GM19463 (cell line): Measurements from ENCODE around the gene TSPAN15.
"Not testable (repeated sequence)": the region's sequence is repeated elsewhere in the genome, so short reads cannot be mapped to it uniquely, and the experiment has no call there.

ENCODE experiments used
- ATAC-seq: cut with Tn5 transposase; IDR thresholded peaks from one replicate; pipeline ENCODE4 v1.9.1; 2021; ENCODE audit warnings: mild to moderate bottlenecking, moderate library complexity; ENCODE audit not compliant: unreplicated experiment

TSPAN15 gene

GRCh38 chr10:69445041-69445440 is 6.2 kb upstream of the TSPAN15 start:
- ATAC-seq: no peak

GRCh38 chr10:69446229-69446628 is 5.0 kb upstream of the TSPAN15 start:
- no peak for ATAC-seq

DNA sequence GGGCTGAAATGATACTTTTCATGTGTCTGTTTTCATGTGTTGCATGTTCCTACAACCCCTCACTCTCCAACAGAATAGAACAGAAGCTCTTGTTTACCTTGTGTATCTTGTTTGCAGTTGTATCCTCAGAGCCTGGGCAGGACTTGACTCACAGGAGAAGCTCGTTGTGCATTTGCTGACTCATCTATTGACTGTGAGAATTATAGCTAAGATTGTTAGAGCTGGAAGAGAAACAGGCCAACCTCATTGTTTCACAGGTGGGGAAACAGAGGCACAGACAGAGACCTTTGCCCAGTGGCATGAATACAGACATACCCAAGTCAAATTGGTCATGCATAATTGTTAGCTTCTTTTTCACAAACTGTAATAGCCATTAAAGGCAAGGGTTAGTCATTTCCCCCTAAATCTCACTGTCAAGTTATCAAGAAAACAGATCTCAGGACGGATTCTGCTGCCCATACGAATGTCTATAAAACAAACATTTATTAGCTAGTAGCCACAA is 4.6 kb upstream of the TSPAN15 start:
- ATAC-seq: no peak

- no peak for ATAC-seq
These were observed 1.4 kb upstream of the TSPAN15 start for GRCh38 chr10:69449841-69450240.

- ATAC-seq: not testable (repeated sequence)
These were observed 870 bp upstream of the TSPAN15 start for GRCh38 chr10:69450395-69450794.

DNA sequence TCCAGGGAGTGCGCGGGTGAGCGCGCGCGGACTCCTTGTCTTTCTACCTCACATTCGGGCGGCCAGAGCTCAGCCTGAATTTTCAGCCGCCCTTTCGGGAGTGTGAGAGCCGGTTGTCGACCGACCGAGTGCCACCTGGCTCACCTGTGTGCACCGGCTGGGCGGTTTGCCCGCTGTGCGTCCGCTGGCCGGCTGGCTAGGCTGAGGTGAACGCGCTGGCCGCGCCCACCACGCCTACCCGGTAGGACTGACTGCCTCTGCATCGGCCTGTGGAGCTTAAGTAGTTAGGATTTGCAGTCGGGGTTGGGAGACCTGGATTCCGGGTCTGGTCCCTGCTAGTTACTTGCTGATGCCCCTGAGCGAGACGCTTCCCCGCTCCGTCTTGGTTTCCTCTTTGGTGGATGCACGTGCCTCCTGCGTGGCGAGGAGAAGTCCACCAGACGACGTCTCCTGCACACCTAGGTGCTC is 553 bp downstream of the TSPAN15 start:
- peak; percentile 11 for ATAC-seq

GRCh38 chr10:69452676-69453415 is 1.6 kb downstream of the TSPAN15 start:
- no peak for ATAC-seq

- ATAC-seq: no peak
These were observed 2.5 kb downstream of the TSPAN15 start for GRCh38 chr10:69453795-69454194.

DNA sequence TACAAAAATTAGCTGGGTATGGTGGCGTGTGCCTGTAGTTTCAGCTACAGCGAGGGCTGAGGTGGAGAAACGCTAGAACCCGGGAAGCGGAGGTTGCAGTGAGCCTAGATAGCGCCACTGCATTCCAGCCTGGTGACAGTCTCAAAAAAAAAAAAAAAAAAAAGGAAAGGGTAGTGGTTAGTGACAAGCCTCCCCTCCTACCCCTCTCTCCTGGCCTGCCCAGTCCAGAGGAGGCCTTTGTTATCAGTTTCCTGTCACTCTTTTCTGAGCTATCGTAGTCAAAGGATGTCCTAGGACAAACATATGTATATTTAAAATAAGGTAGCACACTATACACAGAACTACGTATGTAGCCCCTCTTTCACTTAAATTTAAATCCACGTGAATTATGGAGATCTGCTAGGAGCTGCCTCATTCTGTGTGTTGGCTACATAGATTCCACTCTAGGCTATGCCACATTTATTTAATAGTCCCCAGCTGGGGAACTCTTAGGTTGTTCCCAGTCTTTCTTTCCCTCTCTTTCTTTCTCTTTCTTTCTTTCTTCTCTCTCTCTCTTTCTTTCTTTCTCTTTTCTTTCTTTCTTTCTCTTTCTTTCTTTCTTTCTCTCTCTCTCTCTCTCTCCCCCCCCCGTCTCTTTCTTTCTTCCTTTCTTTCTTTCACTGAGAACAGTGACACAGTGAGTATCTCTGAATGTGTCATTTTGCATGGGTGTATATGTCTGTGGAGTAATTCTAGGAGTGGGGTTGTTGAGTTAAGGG is 3.9 kb downstream of the TSPAN15 start:
- ATAC-seq: no peak

GRCh38 chr10:69456880-69457693 is 5.8 kb downstream of the TSPAN15 start:
- ATAC-seq: no peak

GRCh38 chr10:69457771-69458237 is 6.5 kb downstream of the TSPAN15 start:
- ATAC-seq: no peak

DNA sequence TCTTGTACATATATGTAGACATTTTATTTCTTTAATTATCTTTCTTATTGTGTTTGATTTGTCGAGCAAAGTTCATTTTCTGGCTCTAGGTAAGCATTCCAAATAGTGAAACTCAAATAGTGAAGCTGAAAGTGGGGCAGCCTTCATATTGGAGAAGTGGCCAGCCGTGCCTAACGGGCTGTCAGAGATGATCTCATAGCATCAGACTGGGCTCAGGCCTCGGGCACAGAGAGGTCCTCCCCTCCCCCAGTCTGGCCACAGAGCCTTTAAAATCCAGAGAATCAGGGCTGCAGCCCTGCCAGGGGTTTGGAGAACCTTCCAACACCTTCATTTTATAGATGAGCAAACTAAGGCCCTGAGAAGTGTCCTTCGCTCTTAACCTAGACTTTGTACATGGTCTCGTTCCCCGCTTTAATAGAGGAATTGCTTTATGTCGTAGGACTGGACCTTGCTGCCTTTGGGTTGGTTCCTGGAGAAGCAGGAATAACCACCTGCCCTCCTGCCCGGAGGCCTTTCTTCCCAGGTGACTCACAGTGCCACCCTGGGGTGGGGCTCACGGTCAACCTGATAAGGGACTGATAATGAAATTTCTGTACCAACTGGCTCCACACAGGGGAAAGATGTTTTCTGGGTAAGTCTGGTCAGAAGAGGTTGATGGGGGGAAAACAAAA is 7.3 kb downstream of the TSPAN15 start:
- no peak for ATAC-seq

DNA sequence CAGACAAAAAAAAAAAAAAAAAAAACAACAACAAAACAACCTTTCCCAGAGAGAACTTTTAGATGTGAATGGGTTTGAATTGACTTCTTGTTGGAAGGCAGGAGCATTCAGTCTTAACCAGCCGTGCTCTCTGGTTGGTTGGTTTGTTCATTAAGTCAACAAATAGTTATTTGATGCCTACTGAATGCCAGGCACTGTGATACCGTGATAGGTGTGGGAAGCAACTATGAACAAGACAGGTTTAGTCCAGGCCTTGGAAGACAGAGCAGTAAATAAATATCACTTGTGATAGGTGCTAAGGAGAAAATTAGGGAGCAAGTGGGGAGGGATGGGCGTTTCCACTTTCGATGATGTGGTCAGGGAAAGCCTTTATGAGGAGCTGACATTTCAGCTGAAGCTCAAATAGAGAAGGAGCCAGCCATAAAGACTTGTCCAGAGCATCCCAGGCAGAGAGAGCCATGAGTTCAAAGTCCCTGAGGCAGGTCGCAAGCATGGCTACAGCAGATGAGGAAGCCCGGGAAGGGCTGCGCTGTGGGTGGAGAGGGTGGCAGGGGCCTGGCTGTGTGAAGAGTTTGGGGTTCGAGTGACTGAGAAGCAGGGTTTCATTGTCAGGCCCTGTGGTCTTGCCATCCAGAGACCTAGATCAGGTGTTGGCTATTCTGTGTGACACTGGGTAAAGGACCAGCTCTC is 8.0 kb downstream of the TSPAN15 start:
- ATAC-seq: no peak

- ATAC-seq: no peak
These were observed 8.8 kb downstream of the TSPAN15 start for GRCh38 chr10:69459893-69460575.

GRCh38 chr10:69460576-69461242 is 9.4 kb downstream of the TSPAN15 start:
- ATAC-seq: no peak

- ATAC-seq: no peak
These were observed 10.2 kb downstream of the TSPAN15 start for GRCh38 chr10:69461243-69462025.

GRCh38 chr10:69463886-69464285 is 12.6 kb downstream of the TSPAN15 start:
- ATAC-seq: no peak

DNA sequence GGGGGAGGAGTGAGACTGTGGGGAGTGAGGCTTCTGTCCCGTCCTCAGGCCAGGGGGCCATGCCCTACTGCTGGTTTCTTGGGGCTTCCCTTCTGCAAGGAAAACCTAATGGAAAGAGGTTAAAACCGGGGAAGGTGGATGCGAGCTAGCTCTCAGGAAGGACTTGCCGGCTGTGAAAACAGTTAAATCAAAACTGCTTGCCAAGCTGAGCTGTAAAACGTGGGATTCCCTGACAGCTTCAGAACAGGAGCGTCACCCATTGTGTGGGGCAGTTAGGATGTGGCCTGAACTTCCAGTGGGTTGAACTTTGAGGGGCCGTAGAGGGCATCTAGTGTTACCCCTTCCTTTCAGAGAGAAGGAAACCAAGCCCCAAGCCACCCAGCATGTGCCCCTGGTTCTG is 13.1 kb downstream of the TSPAN15 start:
- no peak for ATAC-seq
